NB4 (cell line): ENCODE data around the gene PECR.

Experiments used
- POLR2A ChIP-seq: IDR thresholded peaks from 2 replicates; pipeline ENCODE4 v1.6.1; 2011; ENCODE audit warnings: mild to moderate bottlenecking; ENCODE audit not compliant: insufficient read length; ENCODE audit errors: extremely low read depth
- TF ChIP-seq, protein P1 (sequence below): IDR thresholded peaks from one replicate; pipeline ENCODE4 v1.5.1; 2012; ENCODE audit warnings: low read depth, low read length
- TF ChIP-seq, protein P2 (sequence below): IDR thresholded peaks from 2 replicates; pipeline ENCODE4 v1.6.1; 2011; ENCODE audit warnings: low read depth, low read length

DNA sequence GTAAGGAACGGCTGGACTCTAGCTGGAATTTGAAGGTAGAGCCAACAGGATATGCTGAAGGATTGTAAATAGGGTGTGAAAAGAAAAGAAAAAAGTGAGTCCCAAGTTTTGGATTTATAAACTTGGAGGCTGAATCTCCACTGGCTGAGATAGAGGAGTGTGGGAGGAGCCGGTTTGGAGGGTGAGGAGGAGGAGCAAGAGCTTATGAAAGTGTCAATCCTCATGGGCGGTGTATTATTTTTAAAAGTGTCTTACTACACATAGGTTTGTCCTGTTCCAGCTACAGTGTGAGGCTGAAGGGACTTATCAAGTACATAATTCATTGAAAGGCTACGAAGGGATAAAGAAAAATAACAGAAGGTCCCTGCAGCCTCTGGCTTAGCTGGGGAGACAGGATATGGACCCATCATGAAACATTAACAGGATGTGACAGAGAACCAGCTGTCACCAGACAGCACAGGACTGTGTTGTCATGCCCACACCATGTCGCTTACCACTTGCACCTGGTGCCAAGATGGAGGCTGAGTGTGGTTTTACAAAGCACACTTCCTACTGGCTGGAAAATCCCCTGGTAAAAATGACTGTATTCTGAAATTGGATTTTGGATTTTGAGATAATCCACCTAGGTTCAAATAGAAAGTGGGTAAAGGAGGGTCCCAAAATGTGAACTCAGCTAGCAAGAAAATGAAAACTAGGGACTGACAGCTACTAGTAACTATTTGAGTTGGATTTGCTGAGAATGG, 65.7 kb downstream of the PECR start:
- TF ChIP-seq, protein P1, sequence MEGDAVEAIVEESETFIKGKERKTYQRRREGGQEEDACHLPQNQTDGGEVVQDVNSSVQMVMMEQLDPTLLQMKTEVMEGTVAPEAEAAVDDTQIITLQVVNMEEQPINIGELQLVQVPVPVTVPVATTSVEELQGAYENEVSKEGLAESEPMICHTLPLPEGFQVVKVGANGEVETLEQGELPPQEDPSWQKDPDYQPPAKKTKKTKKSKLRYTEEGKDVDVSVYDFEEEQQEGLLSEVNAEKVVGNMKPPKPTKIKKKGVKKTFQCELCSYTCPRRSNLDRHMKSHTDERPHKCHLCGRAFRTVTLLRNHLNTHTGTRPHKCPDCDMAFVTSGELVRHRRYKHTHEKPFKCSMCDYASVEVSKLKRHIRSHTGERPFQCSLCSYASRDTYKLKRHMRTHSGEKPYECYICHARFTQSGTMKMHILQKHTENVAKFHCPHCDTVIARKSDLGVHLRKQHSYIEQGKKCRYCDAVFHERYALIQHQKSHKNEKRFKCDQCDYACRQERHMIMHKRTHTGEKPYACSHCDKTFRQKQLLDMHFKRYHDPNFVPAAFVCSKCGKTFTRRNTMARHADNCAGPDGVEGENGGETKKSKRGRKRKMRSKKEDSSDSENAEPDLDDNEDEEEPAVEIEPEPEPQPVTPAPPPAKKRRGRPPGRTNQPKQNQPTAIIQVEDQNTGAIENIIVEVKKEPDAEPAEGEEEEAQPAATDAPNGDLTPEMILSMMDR: no peak
- TF ChIP-seq, protein P2, sequence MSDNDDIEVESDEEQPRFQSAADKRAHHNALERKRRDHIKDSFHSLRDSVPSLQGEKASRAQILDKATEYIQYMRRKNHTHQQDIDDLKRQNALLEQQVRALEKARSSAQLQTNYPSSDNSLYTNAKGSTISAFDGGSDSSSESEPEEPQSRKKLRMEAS: no peak
- TF ChIP-seq POLR2A: no peak
